Measurements from ENCODE around the gene ESYT2. TPM values are rescaled to one million over a fixed set of nuclear protein-coding genes. Genes with fewer than 3 reads are reported as not detected.

ESYT2 gene
- polyA plus RNA-seq, 4 donors, result 42.3 to 62.5 (median 47.9) TPM

DNA sequence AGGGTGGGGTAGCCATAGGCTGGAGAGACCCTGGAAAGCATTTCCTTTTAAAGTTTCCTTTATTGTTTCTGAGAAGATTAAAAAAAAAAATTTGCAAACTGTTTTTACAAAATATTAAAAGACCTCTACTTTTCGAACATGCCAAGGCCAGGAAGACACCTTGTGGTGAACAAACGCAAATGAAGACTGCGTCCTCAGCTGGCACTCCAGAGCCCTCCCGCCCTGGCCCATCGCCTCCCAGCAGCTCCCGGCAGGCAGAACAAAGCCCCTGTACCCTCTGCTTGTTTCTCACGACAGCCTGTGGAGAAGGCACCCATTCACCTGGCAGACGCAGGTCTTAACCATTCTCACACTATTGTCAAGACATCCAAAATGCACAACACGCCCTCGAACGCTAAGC, 56.4 kb downstream of the ESYT2 start:
- DNase-seq (ENCODE audit: low read depth in 4 of 4, low spot score in 2 of 4), result no peak

GRCh38 chr7:158771213-158771834, 58.0 kb downstream of the ESYT2 start:
- no peak for DNase-seq (ENCODE audit: low read depth in 4 of 4, low spot score in 2 of 4)

- DNase-seq (ENCODE audit: low read depth in 4 of 4, low spot score in 2 of 4), result no peak
Observed at GRCh38 chr7:158767707-158768106, 61.6 kb downstream of the ESYT2 start.

GRCh38 chr7:158766570-158767281, 62.6 kb downstream of the ESYT2 start:
- DNase-seq (ENCODE audit: low read depth in 4 of 4, low spot score in 2 of 4), result no peak

DNA sequence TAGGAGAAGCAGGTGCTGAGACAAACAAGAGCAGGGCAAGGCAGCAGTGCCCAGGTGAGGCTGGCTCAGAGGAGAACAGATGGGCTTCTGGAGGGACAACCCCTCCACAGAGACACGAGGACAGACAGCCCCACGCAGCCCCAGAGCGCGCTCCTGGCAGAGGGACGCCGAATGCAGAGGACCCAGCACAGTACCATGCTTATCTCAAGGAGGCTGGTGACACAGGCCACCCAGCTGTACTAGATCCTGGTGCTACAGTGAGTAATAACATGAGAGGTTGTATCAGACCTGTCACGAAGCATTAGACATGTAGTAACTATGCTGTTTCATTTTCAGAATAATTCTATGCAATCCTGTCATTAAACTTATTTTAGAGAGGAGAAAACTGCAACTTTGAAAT, 64.3 kb downstream of the ESYT2 start:
- DNase-seq (ENCODE audit: low read depth in 4 of 4, low spot score in 2 of 4), result no peak

GRCh38 chr7:158763454-158764033, 65.8 kb downstream of the ESYT2 start:
- no peak for DNase-seq (ENCODE audit: low read depth in 4 of 4, low spot score in 2 of 4)

DNA sequence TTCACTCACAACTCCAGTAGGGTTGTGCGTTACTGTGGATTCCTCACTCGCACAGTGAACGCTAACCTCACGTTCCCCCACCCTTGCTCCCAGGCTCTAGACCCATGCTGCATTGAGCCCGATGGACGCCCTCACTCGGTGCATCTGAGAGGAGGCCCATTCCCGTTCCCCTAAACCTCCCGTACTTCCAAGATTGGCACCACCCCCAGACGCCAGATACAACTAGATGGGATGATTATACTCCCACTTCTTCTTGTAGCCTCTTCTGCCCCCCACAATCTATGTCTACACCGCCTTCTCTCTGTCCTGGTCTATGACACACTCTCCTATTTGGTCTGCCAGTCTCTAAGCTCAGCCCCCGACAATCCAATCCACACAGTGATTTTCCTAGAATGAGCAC, 67.4 kb downstream of the ESYT2 start:
- DNase-seq (ENCODE audit: low read depth in 4 of 4, low spot score in 2 of 4), result no peak

DNA sequence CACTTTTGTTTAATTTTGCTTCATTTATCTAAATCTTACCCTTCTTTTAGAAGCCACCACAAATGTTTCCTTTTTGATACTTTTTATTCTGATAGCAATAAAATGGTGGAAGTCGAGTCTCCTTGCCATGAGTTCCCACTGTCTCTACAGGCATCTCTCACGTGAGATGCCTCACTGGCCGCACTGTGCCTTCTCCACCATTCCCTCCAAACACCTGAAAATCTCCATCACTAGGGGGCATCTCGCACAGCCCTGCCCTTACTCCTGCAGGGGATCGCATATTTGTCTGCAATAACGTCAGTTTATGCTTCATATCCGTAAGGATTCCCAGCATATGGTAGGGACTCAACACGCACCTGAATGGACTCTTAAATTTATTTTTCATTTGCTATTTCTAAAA, 68.4 kb downstream of the ESYT2 start:
- DNase-seq (ENCODE audit: low read depth in 4 of 4, low spot score in 2 of 4), result no peak

DNA sequence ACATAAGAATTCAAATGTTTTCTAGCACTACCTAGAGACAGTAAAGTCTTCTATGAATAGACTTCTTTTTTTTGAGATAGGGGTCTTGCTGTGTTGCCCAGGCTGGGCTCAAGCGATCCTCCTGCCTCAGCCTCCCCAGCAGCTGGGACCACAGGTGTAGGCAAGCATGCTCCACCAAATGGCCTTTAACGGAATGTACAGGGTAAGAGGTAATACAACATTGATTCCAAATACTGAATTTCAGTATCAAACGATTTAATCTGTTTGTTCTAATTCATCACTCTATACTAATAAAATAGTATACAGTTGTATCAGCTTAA, 68.9 kb downstream of the ESYT2 start:
- DNase-seq (ENCODE audit: low read depth in 4 of 4, low spot score in 2 of 4), result no peak

DNA sequence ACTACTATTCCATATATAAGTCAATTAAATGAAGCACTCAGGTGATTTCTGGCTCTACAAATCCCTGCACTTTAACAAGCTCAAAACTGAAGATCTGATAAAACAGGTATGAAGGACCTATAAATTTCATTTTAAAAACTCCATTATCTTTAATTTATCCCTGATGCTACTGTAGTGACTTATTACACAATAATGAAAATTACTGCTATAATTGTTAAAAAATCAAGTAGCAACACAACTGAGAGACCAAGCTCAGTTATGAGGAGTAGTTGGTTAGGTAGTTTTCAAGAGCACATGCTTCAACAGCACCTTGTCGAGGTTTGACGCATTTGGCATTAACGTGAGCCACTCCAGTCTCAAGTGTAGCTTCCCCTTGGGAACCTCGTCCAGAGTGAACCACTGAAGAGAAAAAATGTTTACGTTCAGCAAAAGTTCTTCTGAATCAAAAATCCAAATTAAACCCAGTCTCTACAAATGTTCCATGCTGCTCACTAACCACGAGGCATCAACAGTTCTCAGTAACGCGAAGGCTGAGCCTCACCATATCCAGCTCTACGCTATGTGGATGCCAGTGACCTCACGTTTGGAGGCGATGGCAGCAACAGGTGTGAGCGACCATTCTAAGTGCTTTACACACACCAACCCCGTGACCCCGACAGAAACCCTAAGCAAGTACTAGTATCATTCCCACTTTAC, 69.4 kb downstream of the ESYT2 start:
- DNase-seq (ENCODE audit: low read depth in 4 of 4, low spot score in 2 of 4), result no peak

- no peak for DNase-seq (ENCODE audit: low read depth in 4 of 4, low spot score in 2 of 4)
Observed at GRCh38 chr7:158759245-158759614, 70.1 kb downstream of the ESYT2 start.

GRCh38 chr7:158758586-158759244, 70.6 kb downstream of the ESYT2 start:
- no peak for DNase-seq (ENCODE audit: low read depth in 4 of 4, low spot score in 2 of 4)

DNA sequence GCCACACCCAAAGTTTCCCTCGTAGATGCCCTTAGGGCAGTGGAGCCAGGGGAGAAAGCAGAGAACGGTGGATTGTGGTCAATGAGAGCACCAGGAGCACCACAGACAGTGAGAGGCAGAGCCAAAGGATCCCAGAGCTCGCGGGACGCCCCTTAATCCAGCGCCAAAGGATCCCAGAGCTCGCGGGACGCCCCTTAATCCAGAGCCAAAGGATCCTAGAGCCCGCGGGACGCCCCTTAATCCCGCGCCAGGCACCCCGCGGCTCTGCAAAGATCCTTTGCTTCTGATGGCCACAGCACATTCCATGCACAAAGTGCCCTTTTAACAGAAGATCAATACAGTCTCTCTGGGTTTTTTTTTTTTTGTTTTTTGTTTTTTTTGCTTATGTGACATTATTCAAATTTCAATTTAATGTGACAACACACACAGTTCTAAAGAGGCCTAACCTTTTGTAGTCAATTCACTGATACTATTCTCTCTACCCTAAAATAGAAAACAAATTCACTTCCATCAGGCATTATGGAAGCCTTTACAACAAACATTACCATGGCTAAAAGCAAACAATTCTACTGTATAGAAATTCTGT, 71.8 kb downstream of the ESYT2 start:
- DNase-seq (ENCODE audit: low read depth in 4 of 4, low spot score in 2 of 4), result no peak

DNA sequence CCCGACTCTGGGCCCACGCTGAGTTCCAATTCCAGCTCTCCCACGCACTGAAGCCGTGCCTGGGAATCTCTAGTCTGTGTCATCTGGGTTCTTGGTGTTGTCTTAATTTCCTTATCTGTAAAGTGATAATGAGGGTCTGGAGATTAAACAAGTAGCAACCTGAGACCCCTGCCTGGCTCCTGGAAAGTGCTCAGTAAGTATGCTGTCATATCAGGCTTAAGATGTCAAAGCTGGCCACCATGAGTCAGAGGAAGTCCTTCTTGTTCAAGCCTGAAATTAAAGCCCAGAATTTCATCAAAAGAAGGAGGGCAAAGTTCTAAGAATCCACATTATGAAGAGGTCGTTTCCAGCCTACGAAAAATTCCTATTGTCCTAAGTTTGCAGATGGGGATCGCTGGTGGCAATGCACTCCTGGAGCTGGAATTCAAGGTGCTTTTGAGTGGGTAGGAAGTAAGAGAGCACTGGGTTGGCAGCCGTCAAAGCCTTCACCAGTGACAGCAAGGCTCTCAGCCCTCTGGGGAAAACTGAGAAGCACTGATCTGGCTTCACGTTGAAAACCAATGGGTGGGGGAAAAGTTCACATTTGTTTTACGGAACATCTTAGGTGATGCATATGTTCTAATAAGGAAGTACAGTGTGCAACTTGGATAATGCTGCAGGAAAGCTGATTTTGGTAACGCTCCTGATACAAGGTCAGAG, 74.4 kb downstream of the ESYT2 start:
- DNase-seq (ENCODE audit: low read depth in 4 of 4, low spot score in 2 of 4), result no peak

- no peak for DNase-seq (ENCODE audit: low read depth in 4 of 4, low spot score in 2 of 4)
Observed at GRCh38 chr7:158753900-158754299, 75.4 kb downstream of the ESYT2 start.

- no peak for DNase-seq (ENCODE audit: low read depth in 4 of 4, low spot score in 2 of 4)
Observed at GRCh38 chr7:158751751-158752150, 77.6 kb downstream of the ESYT2 start.

GRCh38 chr7:158751199-158751598, 78.1 kb downstream of the ESYT2 start:
- DNase-seq (ENCODE audit: low read depth in 4 of 4, low spot score in 2 of 4), result no peak

- DNase-seq (ENCODE audit: low read depth in 4 of 4, low spot score in 2 of 4), result no peak
Observed at GRCh38 chr7:158750702-158751101, 78.6 kb downstream of the ESYT2 start.

DNA sequence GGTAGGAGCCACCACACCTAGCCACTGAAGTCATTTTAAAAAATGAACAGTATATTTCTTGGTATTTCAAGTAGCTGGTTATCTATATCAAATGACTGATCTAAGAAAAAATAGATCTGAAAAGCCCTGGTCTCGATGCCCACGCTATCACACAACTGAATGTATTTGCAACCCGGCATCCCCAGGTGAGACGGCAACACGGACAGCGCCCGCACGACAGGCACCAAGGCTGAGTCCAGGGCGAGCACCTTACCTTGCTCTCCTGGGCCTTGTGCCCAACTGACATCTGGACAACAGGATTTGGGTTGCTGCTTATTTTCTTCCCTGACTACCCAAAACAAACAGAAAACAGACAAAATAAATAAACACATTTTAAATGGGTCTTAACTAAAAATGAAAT, 79.9 kb downstream of the ESYT2 start:
- no peak for DNase-seq (ENCODE audit: low read depth in 4 of 4, low spot score in 2 of 4)

- no peak for DNase-seq (ENCODE audit: low read depth in 4 of 4, low spot score in 2 of 4)
Observed at GRCh38 chr7:158748335-158748734, 81.0 kb downstream of the ESYT2 start.
